HG03066 (cell line): ENCODE measurements around the gene CXCL9.
"Not testable (repeated sequence)": the region's sequence is repeated elsewhere in the genome, so short reads cannot be mapped to it uniquely, and the experiment has no call there.

Experiments
- ATAC-seq: cut with Tn5 transposase; IDR thresholded peaks from one replicate; pipeline ENCODE4 v1.9.1; 2021; ENCODE audit warnings: low read depth; ENCODE audit not compliant: unreplicated experiment

CXCL9 gene

DNA sequence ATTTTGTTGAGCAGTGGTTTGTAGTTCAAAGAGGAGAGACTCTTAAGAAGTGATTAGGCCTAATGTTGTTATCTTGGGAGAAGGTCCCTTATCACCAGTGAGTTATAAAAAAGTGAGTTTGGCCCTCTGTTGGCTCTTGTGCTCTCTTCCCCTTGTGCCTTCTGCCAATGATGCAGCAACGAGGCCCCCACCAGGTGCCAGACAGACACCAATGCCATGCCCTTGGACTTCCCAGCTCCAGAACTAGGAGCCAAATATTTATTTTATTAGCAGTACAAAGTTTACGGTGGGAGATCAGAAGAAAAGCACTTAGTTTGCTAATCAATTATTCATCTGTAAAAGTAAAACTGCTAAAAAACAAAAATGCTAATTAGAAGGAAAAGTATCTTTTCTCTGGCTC, 43.8 kb downstream of the CXCL9 start:
- no peak for ATAC-seq

DNA sequence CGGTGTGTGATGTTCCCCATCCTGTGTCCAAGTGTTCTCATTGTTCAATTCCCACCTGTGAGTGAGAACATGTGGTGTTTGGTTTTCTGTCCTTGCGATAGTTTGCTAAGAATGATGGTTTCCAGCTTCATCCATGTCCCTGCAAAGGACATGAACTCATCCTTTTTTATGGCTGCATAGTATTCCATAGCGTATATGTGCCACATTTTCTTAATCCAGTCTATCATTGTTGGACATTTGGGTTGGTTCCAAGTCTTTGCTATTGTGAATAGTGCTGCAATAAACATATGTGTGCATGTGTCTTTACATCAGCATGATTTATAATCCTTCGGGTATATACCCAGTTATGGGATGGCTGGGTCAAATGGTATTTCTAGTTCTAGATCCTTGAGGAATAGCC, 45.2 kb downstream of the CXCL9 start:
- ATAC-seq: not testable (repeated sequence)

DNA sequence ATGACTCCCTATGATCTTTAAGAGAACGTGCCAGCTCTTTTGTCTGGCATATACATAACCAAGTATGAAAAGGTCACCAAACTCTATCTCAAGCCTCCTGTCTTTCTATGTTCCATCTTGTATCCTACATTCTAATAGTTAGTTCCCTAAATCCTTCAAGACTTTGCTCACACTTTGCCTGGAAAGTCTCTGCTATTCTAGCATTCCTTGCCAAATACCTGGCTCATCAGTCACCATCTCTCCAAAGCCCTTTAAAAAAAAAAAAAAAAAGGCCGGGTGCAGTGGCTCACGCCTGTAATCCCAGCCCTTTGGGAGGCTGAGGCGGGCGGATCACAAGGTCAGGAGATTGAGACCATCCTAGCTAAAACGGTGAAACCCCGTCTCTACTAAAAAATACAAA, 48.8 kb downstream of the CXCL9 start:
- ATAC-seq: not testable (repeated sequence)

DNA sequence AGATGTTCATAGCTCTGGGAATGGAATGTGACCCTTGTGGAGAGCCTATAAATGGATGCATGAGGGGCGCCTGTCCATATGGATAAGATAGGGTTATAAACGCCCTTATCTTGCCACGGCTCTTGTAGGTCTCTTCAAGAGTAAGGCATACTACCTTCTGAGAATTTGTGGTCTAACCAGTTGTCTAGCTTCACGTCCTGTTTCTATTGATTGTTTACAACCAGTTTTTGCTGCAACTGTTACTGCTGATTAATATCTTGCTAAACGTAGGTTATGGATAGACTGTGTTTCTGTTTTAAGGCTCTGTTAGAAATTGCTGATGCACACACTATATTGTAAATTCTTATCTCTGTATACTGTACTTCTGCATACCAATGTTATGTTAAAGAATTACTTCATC, 52.5 kb downstream of the CXCL9 start:
- ATAC-seq: not testable (repeated sequence)

DNA sequence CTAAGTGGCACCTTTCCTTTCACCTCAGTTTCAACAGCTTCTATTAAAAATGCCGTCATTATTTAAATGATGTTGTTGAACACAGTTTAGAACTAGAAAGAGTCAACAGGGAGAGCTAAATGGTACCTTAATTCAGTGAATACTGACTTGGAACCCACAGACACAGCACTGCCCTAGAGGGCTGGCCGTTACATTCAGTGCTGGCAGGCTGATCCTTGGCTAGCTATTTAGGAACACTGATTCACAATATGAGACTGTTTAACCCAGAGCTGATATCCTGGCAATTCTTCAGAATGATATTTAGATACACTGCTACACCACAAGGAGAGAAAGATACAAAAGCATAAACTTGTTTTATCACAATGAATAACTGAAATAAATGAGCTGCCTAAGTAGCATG, 53.8 kb downstream of the CXCL9 start:
- no peak for ATAC-seq
